HG03175 (cell line): ENCODE results near the gene AJAP1.

ENCODE experiments used
- ATAC-seq: cut with Tn5 transposase; IDR thresholded peaks from one replicate; pipeline ENCODE4 v1.9.1; 2021; ENCODE audit warnings: mild to moderate bottlenecking, moderate library complexity; ENCODE audit not compliant: unreplicated experiment

The AJAP1 gene

DNA sequence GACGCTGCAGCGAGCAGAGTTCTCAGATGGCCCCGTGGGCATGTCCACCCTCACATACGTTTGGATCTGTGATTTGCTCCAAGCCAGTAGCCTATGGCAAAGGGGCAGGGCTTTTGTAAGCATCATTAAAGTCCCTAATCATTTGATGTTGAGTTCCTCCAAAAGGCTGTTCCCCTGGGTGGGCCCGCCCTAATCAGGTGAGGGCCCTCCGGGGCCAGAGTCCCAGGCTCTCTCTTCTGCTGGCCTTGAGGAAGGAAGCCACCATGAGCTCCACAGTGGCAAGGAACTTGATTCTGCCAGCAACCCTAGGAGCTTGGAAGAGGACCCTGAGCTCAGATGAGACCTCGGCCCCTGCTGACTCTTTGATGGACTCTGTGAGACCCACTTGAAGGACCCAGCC, 25.4 kb upstream of the AJAP1 start:
- no peak for ATAC-seq

- ATAC-seq, result no peak
Measured at GRCh38 chr1:4630561-4630960, 23.8 kb upstream of the AJAP1 start.

DNA sequence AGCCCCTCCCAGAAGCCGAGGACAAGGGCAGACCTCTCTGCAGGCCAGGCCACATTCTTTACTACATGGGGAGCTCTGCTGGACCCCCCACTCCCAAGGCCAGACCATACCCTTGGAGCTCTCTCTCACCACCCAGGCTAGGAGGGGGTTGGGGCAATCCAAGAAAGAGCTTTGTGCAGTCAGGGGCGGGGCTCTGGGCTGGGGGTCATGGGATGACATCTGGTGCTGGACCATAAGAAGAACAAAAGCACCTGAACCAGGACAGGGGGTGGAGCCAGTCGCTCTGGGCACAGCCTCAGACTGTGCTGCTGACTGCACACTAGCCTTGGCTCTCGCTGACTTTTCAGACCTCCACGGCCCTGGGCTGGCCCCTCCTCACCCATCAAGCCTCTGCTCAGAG, 23.1 kb upstream of the AJAP1 start:
- no peak for ATAC-seq

GRCh38 chr1:4633346-4633745, 21.1 kb upstream of the AJAP1 start:
- ATAC-seq, result no peak

- no peak for ATAC-seq
Measured at GRCh38 chr1:4634156-4634792, 20.1 kb upstream of the AJAP1 start.

DNA sequence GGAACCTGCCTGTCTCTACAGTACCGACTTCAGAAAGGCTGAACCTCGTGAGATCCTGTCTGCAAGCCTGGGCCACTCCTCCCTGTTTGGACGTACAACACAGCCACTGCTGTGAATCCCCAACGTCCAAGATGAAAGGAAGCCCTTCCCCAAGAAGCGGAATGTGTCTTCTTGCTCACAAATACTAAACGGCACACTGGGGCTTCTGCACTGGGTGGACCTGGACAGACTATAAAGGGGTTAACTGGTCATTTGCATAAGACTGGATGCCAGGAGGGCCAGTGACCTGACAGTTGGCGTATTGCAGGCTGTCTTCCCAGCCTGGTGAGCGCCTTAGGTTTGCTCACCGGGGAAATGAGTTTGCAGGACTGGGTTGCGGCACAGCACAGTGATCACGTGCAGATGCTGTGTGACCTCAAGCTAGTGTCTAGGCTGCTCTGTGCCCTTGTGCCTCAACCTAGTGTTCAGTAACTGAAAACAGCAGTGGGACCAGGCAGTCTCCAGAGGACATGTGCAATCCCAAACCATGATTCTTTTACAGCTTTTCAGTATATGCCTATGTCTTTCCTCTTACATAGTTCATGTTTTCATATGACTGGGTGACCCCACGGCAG, 19.5 kb upstream of the AJAP1 start:
- ATAC-seq, result no peak

DNA sequence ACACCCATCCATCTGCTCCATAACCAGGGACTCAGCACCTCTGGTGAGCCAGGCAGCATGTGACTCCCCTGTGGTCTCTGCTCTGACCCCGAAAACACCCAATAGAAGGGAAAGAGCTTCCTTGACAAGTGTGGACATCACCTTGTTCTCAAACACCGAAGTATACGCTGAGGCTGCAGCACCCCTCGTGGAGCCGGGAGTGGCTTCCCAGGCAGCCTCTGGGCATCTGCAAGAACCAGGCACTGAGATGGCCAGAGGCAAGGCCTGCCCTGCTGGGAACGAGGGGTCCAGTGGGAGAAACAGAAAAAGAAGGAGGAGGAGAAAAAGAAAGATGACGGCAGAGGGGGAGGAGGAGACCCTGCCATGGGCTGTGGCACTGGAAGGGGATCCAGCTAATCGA, 18.2 kb upstream of the AJAP1 start:
- ATAC-seq, result no peak

- ATAC-seq, result no peak
Measured at GRCh38 chr1:4636644-4637380, 17.6 kb upstream of the AJAP1 start.

GRCh38 chr1:4637616-4638344, 16.6 kb upstream of the AJAP1 start:
- ATAC-seq, result no peak

DNA sequence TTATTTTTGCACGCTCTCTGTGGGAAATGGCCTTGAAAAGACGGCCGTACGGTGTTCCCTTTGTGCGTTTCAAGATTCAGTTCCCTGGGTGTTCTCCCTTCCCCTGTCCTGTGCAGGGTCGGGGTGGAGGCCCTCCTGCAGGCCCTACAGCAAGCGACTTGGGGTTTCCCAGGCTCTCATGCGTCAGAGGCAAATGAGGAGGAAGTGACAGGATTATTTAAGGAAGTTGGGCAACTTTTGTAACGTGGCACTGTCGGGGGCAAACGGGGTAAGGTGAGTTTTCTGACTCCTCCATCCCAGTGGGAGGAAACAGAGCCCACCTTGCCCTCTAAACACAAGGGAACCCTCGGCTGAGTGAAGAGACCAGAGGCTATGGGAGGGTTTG, 16.1 kb upstream of the AJAP1 start:
- no peak for ATAC-seq

GRCh38 chr1:4640931-4641330, 13.5 kb upstream of the AJAP1 start:
- ATAC-seq, result no peak

DNA sequence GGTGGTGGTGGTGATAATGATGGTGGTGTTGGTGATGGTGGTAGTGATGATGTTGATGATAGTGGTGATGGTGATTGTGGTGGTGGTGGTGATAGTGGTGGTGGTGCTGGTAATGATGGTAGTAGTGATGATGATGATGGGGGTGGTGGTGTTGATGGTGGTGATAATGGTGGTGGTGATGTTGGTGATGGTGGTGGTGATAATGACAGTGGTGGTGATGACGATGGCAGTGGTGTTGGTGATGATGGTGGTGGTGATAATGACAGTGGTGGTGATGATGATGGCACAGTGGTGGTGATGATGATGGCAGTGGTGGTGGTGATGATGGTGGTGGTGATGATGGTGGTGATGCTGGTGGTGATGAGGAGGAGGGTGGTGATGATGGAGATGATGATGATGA, 7.0 kb upstream of the AJAP1 start:
- ATAC-seq, result no peak

- no peak for ATAC-seq
Measured at GRCh38 chr1:4648657-4649056, 5.8 kb upstream of the AJAP1 start.

GRCh38 chr1:4650481-4650880, 3.9 kb upstream of the AJAP1 start:
- ATAC-seq, result no peak

GRCh38 chr1:4650981-4651380, 3.4 kb upstream of the AJAP1 start:
- ATAC-seq, result no peak

DNA sequence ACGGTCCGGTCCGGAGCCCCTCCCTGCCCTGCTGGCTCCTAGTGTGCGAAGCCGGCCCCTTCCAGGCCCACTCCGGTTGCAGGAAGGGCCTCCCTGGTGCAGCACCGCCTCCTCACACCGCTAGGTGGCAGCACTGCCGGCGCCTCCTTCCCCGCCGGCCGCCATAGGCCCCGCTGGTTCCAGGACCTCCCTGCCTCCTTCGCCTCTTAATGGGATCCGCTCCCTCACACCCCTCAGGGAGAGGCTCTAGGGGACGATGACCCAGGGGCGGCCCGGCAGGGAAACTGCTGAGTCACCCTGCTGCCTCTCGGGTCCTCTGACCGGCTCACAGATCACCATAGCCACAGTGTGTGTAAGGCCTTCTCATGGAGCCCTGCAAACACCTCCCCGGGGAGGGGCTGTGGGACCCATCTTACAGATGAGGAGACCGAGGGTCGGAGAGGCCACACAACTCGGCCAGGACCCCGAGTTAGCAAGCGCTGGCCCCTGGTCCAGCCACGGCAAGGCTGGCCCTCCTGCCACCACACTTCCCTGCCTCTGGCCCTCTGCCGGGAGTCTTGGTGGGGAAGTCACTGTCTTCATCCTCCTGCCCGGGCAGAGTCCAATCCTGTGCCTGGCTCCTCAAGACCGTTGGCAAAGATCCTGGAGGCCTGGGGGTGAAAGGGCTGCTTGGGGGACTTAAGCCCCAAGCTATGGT, 1.6 kb upstream of the AJAP1 start:
- ATAC-seq, result no peak

DNA sequence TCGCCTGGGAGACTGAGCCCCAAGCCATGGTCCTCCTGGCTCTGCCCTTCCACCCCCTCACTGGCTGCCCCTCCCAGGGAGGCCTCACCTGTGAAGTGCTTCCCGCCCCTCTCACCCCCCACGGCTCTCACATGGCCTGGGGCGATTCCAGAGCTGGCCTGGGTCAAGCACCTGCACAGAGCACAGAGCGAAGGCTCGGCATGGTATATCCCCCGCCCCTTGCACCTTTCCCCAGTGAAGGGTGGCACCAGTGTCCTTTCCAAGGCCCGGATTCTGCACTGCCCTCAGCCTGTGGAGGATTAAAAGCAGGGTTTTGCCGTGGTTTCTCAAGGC, 1.1 kb upstream of the AJAP1 start:
- no peak for ATAC-seq

DNA sequence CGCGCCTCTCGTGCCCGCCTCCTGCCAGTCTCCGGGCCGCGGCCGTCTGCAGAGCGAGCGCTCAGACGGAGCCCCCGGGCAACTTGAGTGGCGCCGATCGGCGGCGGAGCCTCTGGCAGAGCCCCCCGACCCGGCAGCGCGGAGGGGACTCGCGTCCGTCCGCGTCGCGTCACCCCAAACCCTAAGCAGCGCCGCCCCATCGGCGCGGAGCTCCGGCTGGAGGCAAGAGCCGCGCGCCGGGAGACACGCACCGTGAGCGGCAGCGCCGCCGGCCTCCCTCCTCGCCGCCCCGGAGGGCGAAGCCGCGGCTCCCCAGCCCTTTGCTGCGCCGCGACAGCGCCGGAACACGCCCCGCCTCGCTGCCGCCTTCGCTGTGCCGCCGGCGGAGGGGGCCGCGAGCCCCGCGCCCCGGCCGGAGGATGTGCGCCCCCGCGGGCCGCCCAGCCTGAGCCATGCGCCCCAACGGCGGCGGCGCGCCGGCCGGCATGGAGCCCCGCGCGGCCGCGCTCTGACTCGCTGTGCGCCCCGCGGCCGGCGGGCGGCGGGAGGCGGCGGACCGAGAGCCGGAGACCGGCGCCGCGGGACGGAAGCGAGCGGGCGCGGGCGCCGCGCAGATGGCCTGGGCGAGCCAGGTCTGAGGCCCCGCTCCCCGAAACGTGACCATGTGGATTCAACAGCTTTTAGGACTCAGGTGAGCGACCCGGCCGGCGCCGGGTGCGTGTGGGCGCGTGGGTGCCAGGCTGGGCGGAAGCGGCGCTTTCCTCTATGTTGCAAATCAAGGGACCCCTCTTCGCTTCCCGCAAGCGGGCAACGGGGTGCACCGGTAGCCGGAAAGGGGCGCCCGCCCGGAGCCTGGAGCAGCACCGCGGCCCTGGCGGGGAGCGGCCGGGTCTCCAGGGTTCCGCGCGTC, 610 bp downstream of the AJAP1 start:
- ATAC-seq, result no peak

DNA sequence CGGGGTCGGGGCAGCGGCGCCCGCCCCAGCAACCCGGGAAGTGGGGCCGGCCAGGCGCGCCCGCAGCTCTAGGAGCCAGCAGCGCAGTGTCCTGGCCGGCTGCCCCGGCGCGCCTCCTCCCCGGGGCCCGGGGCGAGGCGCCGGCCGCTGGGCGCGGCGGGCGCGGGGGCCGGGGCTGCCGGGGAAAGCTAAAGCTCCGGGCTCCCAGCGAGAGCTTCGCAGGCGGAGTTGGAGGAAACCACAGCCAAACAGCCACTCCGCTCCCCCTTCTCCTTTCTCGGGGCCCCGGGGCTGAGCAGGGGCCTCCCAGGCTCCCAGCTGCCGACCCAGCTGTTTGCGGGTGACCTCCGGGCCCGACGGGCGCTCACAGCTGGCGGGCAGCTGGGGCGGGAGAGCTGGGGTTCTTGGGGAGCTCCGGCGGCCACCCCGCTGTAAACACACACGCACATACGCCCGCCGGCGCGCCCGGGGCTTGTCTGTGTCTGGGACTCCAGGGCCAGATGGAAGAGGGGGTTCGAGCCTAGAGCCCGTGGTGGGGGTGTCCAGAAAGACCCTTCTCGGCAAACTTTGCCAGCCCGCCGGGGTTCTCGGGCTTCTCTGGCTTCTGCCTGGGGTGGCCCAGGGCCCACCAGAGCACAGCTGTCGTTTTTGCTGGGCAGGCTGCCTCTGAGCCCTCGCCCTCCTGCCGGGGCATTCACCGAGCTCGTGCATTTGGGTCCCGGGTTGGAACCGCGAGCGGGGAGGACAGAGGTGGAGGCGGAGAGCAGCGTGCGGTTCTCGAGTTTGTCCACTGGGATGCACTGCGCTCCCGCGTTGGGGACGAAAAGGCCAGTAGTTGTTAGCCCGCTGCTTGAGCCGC, 1.5 kb downstream of the AJAP1 start:
- no peak for ATAC-seq
